GM13977 (cell line): ENCODE data around the gene ACOX1.

Experiments
- DNase-seq: peaks from one replicate; pipeline ENCODE4 v3.0.0; 2012; ENCODE audit warnings: low spot score
- CTCF ChIP-seq: IDR thresholded peaks from 2 replicates; pipeline ENCODE4 v1.5.1; 2012; ENCODE audit warnings: mild to moderate bottlenecking, control low read depth; ENCODE audit not compliant: insufficient read depth; ENCODE audit errors: extremely low read depth, missing control alignments
- in situ Hi-C: fragments of 300-500 bp; cut with MboI; formaldehyde crosslinking; loops from one replicate; pipeline ENCODE4 v1.12.0; 2022; ENCODE audit warnings: low sequenced_read_pairs, low pct_unique_long_range_greater_than_20kb, mixed read lengths, inconsistent platforms; ENCODE audit not compliant: unreplicated experiment

Gene ACOX1

GRCh38 chr17:76003915-76004314 is 24.9 kb upstream of the ACOX1 start:
- in situ Hi-C loops, result loop anchor here (10.0 kb wide), 1 partner anchor 99 kb away; the partner anchor contains the start of gene MRPL38
- no peak for TF ChIP-seq CTCF
- no peak for DNase-seq

GRCh38 chr17:76002100-76002499 is 23.1 kb upstream of the ACOX1 start:
- no peak for TF ChIP-seq CTCF
- DNase-seq, result no peak
- in situ Hi-C loops, result loop anchor here (10.0 kb wide), 1 partner anchor 97 kb away; the partner anchor contains the start of gene MRPL38

- in situ Hi-C loops, result loop anchor here (10.0 kb wide), 1 partner anchor 96 kb away; the partner anchor contains the start of gene MRPL38
- no peak for TF ChIP-seq CTCF
- DNase-seq, result peak; percentile 22
These were observed 22.0 kb upstream of the ACOX1 start, which contains the start of gene CDK3 for GRCh38 chr17:76000755-76001521. CDK3 (plus strand) TSS chr17:76000855; CDS start chr17:76001426, 571 bp downstream.

- DNase-seq, result peak; percentile 85
- in situ Hi-C loops, result loop anchor here (10.0 kb wide), 1 partner anchor 95 kb away; the partner anchor contains the start of gene MRPL38
- peak; percentile 92 for TF ChIP-seq CTCF
These were observed 21.2 kb upstream of the ACOX1 start for GRCh38 chr17:76000016-76000754.

- peak; percentile 14 for DNase-seq
- TF ChIP-seq CTCF, result no peak
- in situ Hi-C loops, result no loop called here
These were observed 19.4 kb upstream of the ACOX1 start for GRCh38 chr17:75998327-75998795.

GRCh38 chr17:75996665-75997590 is 18.0 kb upstream of the ACOX1 start:
- peak; percentile 70 for DNase-seq
- TF ChIP-seq CTCF, result no peak
- in situ Hi-C loops, result no loop called here
